GM21786 (cell line): ENCODE results near the gene BMPER.

Experiments used
- ATAC-seq: cut with Tn5 transposase; IDR thresholded peaks from one replicate; pipeline ENCODE4 v1.9.1; 2021; ENCODE audit not compliant: unreplicated experiment

Gene BMPER

GRCh38 chr7:33921216-33921938, 16.0 kb downstream of the BMPER start:
- ATAC-seq: no peak

- ATAC-seq: no peak
Measured at GRCh38 chr7:33922820-33923219, 17.5 kb downstream of the BMPER start.

GRCh38 chr7:33923440-33924229, 18.3 kb downstream of the BMPER start:
- ATAC-seq: no peak

GRCh38 chr7:33926535-33926934, 21.2 kb downstream of the BMPER start:
- ATAC-seq: no peak

GRCh38 chr7:33928986-33929385, 23.6 kb downstream of the BMPER start:
- ATAC-seq: no peak

GRCh38 chr7:33932221-33932620, 26.9 kb downstream of the BMPER start:
- no peak for ATAC-seq

- peak; percentile 87 for ATAC-seq
Measured at GRCh38 chr7:33932832-33933468, 27.6 kb downstream of the BMPER start.

GRCh38 chr7:33933611-33934281, 28.4 kb downstream of the BMPER start:
- no peak for ATAC-seq

GRCh38 chr7:33934391-33934790, 29.1 kb downstream of the BMPER start:
- no peak for ATAC-seq

GRCh38 chr7:33936503-33936902, 31.2 kb downstream of the BMPER start:
- ATAC-seq: no peak

- ATAC-seq: no peak
Measured at GRCh38 chr7:33937871-33938270, 32.5 kb downstream of the BMPER start.

- no peak for ATAC-seq
Measured at GRCh38 chr7:33939121-33939520, 33.8 kb downstream of the BMPER start.

GRCh38 chr7:33940503-33940902, 35.2 kb downstream of the BMPER start:
- ATAC-seq: no peak

- no peak for ATAC-seq
Measured at GRCh38 chr7:33941418-33941817, 36.1 kb downstream of the BMPER start.

- ATAC-seq: no peak
Measured at GRCh38 chr7:33946094-33946699, 40.9 kb downstream of the BMPER start.

- ATAC-seq: no peak
Measured at GRCh38 chr7:33950047-33950714, 44.8 kb downstream of the BMPER start.

- ATAC-seq: no peak
Measured at GRCh38 chr7:33952824-33953223, 47.5 kb downstream of the BMPER start.

- ATAC-seq: no peak
Measured at GRCh38 chr7:33958104-33958503, 52.8 kb downstream of the BMPER start.

- no peak for ATAC-seq
Measured at GRCh38 chr7:33959676-33960075, 54.3 kb downstream of the BMPER start.

- ATAC-seq: no peak
Measured at GRCh38 chr7:33961948-33962347, 56.6 kb downstream of the BMPER start.
